PC-3 (cell line): Measurements from ENCODE around the gene LAMC2.

Experiments used
- CTCF ChIP-seq: fragments of 300-600 bp; sonication (generic); conservative IDR thresholded peaks from 2 replicates; pipeline ENCODE4 v1.5.1; 2017; ENCODE audit warnings: antibody characterized with exemption, low read depth, mild to moderate bottlenecking, low read length
- EZH2phosphoT487 ChIP-seq: fragments of 300-600 bp; sonication (generic); IDR thresholded peaks from 2 replicates; pipeline ENCODE4 v1.6.1; 2018; ENCODE audit warnings: mild to moderate bottlenecking, antibody characterized with exemption, low read length, borderline replicate concordance

- TF ChIP-seq EZH2phosphoT487 (no peak), CTCF (no peak)
Observed at GRCh38 chr1:183166454-183166853, 19.6 kb upstream of the LAMC2 start.
